IMR-90 (cell line): ENCODE results near the gene CDRT4. TPM values are rescaled to one million over a fixed set of nuclear protein-coding genes. Genes with fewer than 3 reads are reported as not detected.
A peak's percentile ranks its signal among the peaks of the same experiment; 100 is the strongest.

Source experiments
- ATAC-seq: fragments of 200-7000 bp; cut with Tn5 transposase; 2 replicates; pipeline ENCODE4 v1.9.1; 2020; ENCODE audit warnings: low read depth, mild to moderate bottlenecking, moderate library complexity
- BruUV-seq: library from RNA; stranded (reverse); fragments of 400-500 nt; replicated peaks from 2 replicates; lab custom pipeline; 2021; lab: Mats Ljungman, UMichigan
- CTCF ChIA-PET: fragments of 300-600 bp; formaldehyde crosslinking; extraction: SDS; loops from one replicate; lab custom pipeline; 2021; ENCODE audit warnings: antibody characterized with exemption; lab: Yijun Ruan, JAX
- POLR2A ChIA-PET: fragments of 300-600 bp; sonication (Branson Sonifier 250); formaldehyde crosslinking; loops from one replicate; lab custom pipeline; 2022; ENCODE audit warnings: antibody characterized with exemption; ENCODE audit not compliant: unreplicated experiment; lab: Charles Lee
- DNase-seq: peaks from one replicate; pipeline ENCODE4 v3.0.0; 2013
- H2AFZ ChIP-seq: replicated peaks from 2 replicates; pipeline ENCODE3; 2013; ENCODE audit warnings: low read length, mild to moderate bottlenecking; ENCODE audit not compliant: poor library complexity
- H2AK5ac ChIP-seq: 2 replicates; pipeline ENCODE4 v1.6.1; 2013; ENCODE audit warnings: low read depth, low read length, inconsistent platforms
- H2AK9ac ChIP-seq: replicated peaks from 2 replicates; pipeline ENCODE3; 2013; ENCODE audit warnings: mild to moderate bottlenecking, low read depth, low read length, moderate library complexity; ENCODE audit not compliant: poor library complexity
- H2BK120ac ChIP-seq: 2 replicates; pipeline ENCODE4 v1.6.1; 2013; ENCODE audit warnings: low read depth, low read length, inconsistent platforms
- H2BK15ac ChIP-seq: 3 replicates; pipeline ENCODE4 v1.6.1; 2013; ENCODE audit warnings: low read depth, low read length, inconsistent platforms
- H2BK20ac ChIP-seq: 2 replicates; pipeline ENCODE4 v1.6.1; 2013; ENCODE audit warnings: low read depth, mild to moderate bottlenecking, inconsistent platforms, low read length, moderate library complexity
- H2BK5ac ChIP-seq: 2 replicates; pipeline ENCODE4 v1.6.1; 2013; ENCODE audit warnings: mild to moderate bottlenecking, low read depth, low read length, inconsistent platforms; ENCODE audit not compliant: poor library complexity, severe bottlenecking
- H3K14ac ChIP-seq: replicated peaks from 2 replicates; pipeline ENCODE4 v1.6.1; 2013; ENCODE audit warnings: low read depth, low read length, inconsistent platforms
- H3K18ac ChIP-seq: 2 replicates; pipeline ENCODE4 v1.6.1; 2013; ENCODE audit warnings: low read depth, low read length, control low read depth
- H3K23ac ChIP-seq: 2 replicates; pipeline ENCODE4 v1.6.1; 2013; ENCODE audit warnings: low read depth, low read length, inconsistent platforms
- H3K27ac ChIP-seq: 2 replicates; pipeline ENCODE4 v1.5.1; 2013; ENCODE audit warnings: mild to moderate bottlenecking, control low read depth, low read length; ENCODE audit not compliant: insufficient read depth
- H3K27me3 ChIP-seq: 2 replicates; pipeline ENCODE4 v1.6.1; 2013; ENCODE audit warnings: low read length; ENCODE audit not compliant: control insufficient read depth, insufficient read depth
- H3K36me3 ChIP-seq: 2 replicates; pipeline ENCODE4 v1.6.1; 2013; ENCODE audit warnings: low read length, mixed read lengths; ENCODE audit not compliant: control insufficient read depth, insufficient read depth
- H3K4ac ChIP-seq: 2 replicates; pipeline ENCODE4 v1.6.1; 2013; ENCODE audit warnings: low read depth, low read length, inconsistent platforms
- H3K4me1 ChIP-seq: 2 replicates; pipeline ENCODE4 v1.6.1; 2013; ENCODE audit warnings: low read length, mixed read lengths; ENCODE audit not compliant: control insufficient read depth, insufficient read depth
- H3K4me2 ChIP-seq: 2 replicates; pipeline ENCODE4 v1.6.1; 2013; ENCODE audit warnings: low read depth, mild to moderate bottlenecking, control low read depth, low read length, moderate library complexity
- H3K4me3 ChIP-seq: 2 replicates; pipeline ENCODE4 v1.5.1; 2013; ENCODE audit warnings: low read depth, mild to moderate bottlenecking, control low read depth, low read length, moderate library complexity; ENCODE audit not compliant: insufficient read depth
- H3K56ac ChIP-seq: 2 replicates; pipeline ENCODE4 v1.6.1; 2013; ENCODE audit warnings: low read length, inconsistent platforms; ENCODE audit not compliant: insufficient read depth; ENCODE audit errors: extremely low read depth
- H3K79me1 ChIP-seq, 2 experiments: 2 replicates each; pipeline ENCODE4 v1.6.1; 2013; ENCODE audit warnings: low read length in 2 of 2, inconsistent platforms in 1 of 2, low read depth in 1 of 2
- H3K9ac ChIP-seq: 2 replicates; pipeline ENCODE4 v1.6.1; 2013; ENCODE audit warnings: low read depth, low read length, control low read depth
- H3K9me1 ChIP-seq: 2 replicates; pipeline ENCODE4 v1.6.1; 2013; ENCODE audit warnings: low read length, inconsistent platforms; ENCODE audit not compliant: insufficient read depth
- H3K9me3 ChIP-seq: 2 replicates; pipeline ENCODE4 v1.6.1; 2013; ENCODE audit warnings: low read length; ENCODE audit not compliant: control insufficient read depth, insufficient read depth
- H4K20me1 ChIP-seq: 2 replicates; pipeline ENCODE4 v1.6.1; 2013; ENCODE audit warnings: low read length, inconsistent platforms; ENCODE audit not compliant: insufficient read depth
- H4K5ac ChIP-seq: 2 replicates; pipeline ENCODE4 v1.6.1; 2013; ENCODE audit warnings: mild to moderate bottlenecking, low read depth, low read length, control low read depth
- H4K8ac ChIP-seq, 2 experiments: 2 replicates each; pipeline ENCODE4 v1.6.1; 2013; ENCODE audit warnings: low read depth in 2 of 2, low read length in 2 of 2, control low read depth in 1 of 2, inconsistent platforms in 1 of 2
- H4K91ac ChIP-seq: 2 replicates; pipeline ENCODE4 v1.6.1; 2013; ENCODE audit warnings: low read depth, low read length, inconsistent platforms; ENCODE audit not compliant: insufficient read depth
- BHLHE40 ChIP-seq: fragments of 150-350 bp; IDR thresholded peaks from 2 replicates; pipeline ENCODE4 v1.6.1; 2016; ENCODE audit warnings: mild to moderate bottlenecking, low read depth, low read length
- CEBPB ChIP-seq: IDR thresholded peaks from 2 replicates; pipeline ENCODE4 v1.6.1; 2012; ENCODE audit warnings: low read depth, low read length, improper control_type of control experiment
- CHD1 ChIP-seq: IDR thresholded peaks from 2 replicates; pipeline ENCODE4 v1.6.1; 2012; ENCODE audit warnings: low read depth, low read length, improper control_type of control experiment
- FOS ChIP-seq: fragments of 150-350 bp; IDR thresholded peaks from 2 replicates; pipeline ENCODE4 v1.6.1; 2016; ENCODE audit warnings: low read depth, low read length
- MAFK ChIP-seq: IDR thresholded peaks from 2 replicates; pipeline ENCODE4 v1.6.1; 2012; ENCODE audit warnings: low read depth, low read length, improper control_type of control experiment
- MAZ ChIP-seq: IDR thresholded peaks from 2 replicates; pipeline ENCODE4 v1.6.1; 2012; ENCODE audit warnings: low read depth, mild to moderate bottlenecking, low read length, improper control_type of control experiment, moderate library complexity, borderline replicate concordance
- NFE2L2 ChIP-seq: fragments of 150-350 bp; IDR thresholded peaks from 2 replicates; pipeline ENCODE4 v1.6.1; 2016; ENCODE audit warnings: low read depth, mild to moderate bottlenecking, low read length
- POLR2A ChIP-seq: IDR thresholded peaks from 2 replicates; pipeline ENCODE4 v1.6.1; 2012; ENCODE audit warnings: mild to moderate bottlenecking, low read depth, low read length
- RAD21 ChIP-seq: IDR thresholded peaks from 2 replicates; pipeline ENCODE4 v1.6.1; 2012; ENCODE audit warnings: low read length, improper control_type of control experiment
- RCOR1 ChIP-seq: IDR thresholded peaks from 2 replicates; pipeline ENCODE4 v1.6.1; 2012; ENCODE audit warnings: mild to moderate bottlenecking, low read length, improper control_type of control experiment; ENCODE audit not compliant: insufficient replicate concordance
- RFX5 ChIP-seq: IDR thresholded peaks from 2 replicates; pipeline ENCODE4 v1.8.0; 2012; ENCODE audit warnings: low read depth, mild to moderate bottlenecking, low read length, moderate library complexity
- WGBS, 2 experiments: methylation state at CpG; one replicate each; pipeline versions ENCODE4 v1.1.5 to v1.1.7; 2013; ENCODE audit warnings: missing lambda C conversion rate in 2 of 2; ENCODE audit not compliant: insufficient read length in 1 of 2; ENCODE audit errors: extremely low coverage in 2 of 2; 5-methylcytosine and 5-hydroxymethylcytosine counted together
- dilution Hi-C: fragments of 300-500 bp; cut with HindIII; formaldehyde crosslinking; loops from one replicate; pipeline ENCODE4 v1.14.3; 2018; ENCODE audit warnings: low sequenced_read_pairs; ENCODE audit not compliant: unreplicated experiment
- in situ Hi-C: fragments of 300-500 bp; cut with MboI; formaldehyde crosslinking; loops from 3 replicates; pipeline ENCODE4 v1.14.3; 2019; ENCODE audit warnings: low sequenced_read_pairs, inconsistent platforms, mixed read lengths
- intact Hi-C: fragments of 100-400 bp; cut with micrococcal nuclease; formaldehyde crosslinking; loops from 2 replicates; pipeline ENCODE4 v1.10.0; 2022
- polyA plus RNA-seq, 3 experiments: library from polyadenylated mRNA; depleted of rRNA; stranded (reverse); fragments of >200 nt; gene quantifications; 2 replicates each; pipeline ENCODE4 v1.2.3, GENCODE V29; 2012; ENCODE audit warnings: low replicate concordance in 1 of 3
- total RNA-seq: library from RNA; depleted of rRNA; stranded (reverse); fragments of >200 nt; gene quantifications from 2 replicates; pipeline ENCODE4 v1.2.3, GENCODE V29; 2012
- TF ChIP-seq, protein P1 (sequence below): conservative IDR thresholded peaks from 2 replicates; pipeline ENCODE4 v1.5.1; 2012; ENCODE audit warnings: mild to moderate bottlenecking, low read depth, low read length, improper control_type of control experiment
- TF ChIP-seq, protein P2 (sequence below): fragments of 150-350 bp; IDR thresholded peaks from 2 replicates; pipeline ENCODE4 v1.6.1; 2017; ENCODE audit warnings: mild to moderate bottlenecking, antibody characterized with exemption, low read length, low read depth
- TF ChIP-seq, protein P3 (sequence below): fragments of 150-350 bp; IDR thresholded peaks from 2 replicates; pipeline ENCODE4 v1.6.1; 2016; ENCODE audit warnings: low read depth, mild to moderate bottlenecking, low read length, moderate library complexity, borderline replicate concordance

The CDRT4 gene
- total and polyA plus RNA-seq, 2 of the 4 experiments (the other 2 are of a cell fraction) = 0.90 to 3.7 TPM

DNA sequence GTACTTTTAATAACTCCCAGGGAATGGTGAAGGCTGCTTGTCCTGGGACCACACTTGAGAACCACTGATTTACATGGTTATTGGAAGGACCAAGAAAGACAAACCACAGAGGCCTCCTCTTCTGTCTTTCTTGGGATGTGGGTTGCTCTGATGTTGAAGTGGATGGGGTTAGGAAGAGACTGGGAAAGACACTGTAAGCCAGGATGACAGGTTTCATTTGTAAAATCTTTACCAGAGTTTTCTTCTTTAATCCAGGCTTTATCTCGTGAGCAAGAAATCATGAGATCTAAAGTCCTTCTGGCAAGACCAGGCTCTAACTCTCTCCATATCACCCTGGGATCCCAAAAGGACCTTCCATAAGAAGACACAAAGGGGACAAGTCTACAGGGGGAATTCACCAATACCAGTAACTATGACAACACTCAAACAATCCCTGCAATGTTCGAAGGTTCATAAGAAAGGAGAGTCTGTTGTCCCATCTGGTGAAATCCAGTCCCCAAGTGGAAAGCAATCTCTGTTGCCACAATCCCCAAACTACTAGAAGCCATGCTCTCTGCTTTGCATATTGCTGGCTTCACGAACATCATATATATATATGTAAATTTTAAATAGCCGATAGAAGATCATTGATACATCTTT, 44.8 kb upstream of the CDRT4 start:
- POLR2A ChIA-PET = no interaction called here
- Histone ChIP-seq H4K8ac (no peak overlapping the region), H2AFZ (no peak overlapping the region), H3K9ac (no peak overlapping the region), H3K56ac (no peak overlapping the region), H3K14ac (no peak overlapping the region), H3K27me3 (no peaks in the 10 kb centered on the region), H3K79me1 (peaks cover 20 to 52% of the 10 kb centered on the region in 2 experiments; a peak in 3 of 4 replicates), H3K27ac (no peak overlapping the region), H2AK5ac (0 out of 2 replicates have a peak overlapping the region, but pooled peaks have one; percentile 8), H3K4me3 (no peak overlapping the region), H3K4ac (0 out of 2 replicates have a peak overlapping the region, but pooled peaks have one; percentile 6), H3K36me3 (peaks cover 14% of the 10 kb centered on the region), H3K23ac (no peak overlapping the region), H2BK120ac (no peak overlapping the region), H4K20me1 (peaks cover 7% of the 10 kb centered on the region; the same call in 1 of the 2 replicates), H3K9me3 (peaks cover 6% of the 10 kb centered on the region; the same call in 1 of the 2 replicates), H2BK15ac (no peak overlapping the region), H4K91ac (no peak overlapping the region), H2AK9ac (no peak overlapping the region), H3K4me1 (peaks cover 26% of the 10 kb centered on the region), H3K18ac (no peak overlapping the region), H2BK5ac (no peak overlapping the region), H3K4me2 (no peak overlapping the region), H3K9me1 (peaks cover 30% of the 10 kb centered on the region), H2BK20ac (0 out of 2 replicates have a peak overlapping the region, but pooled peaks have one; percentile 20), H4K5ac (no peak overlapping the region)
- no peak for ATAC-seq
- no TSS peak for BruUV-seq
- in situ Hi-C loops = no loop called here
- CTCF ChIA-PET = no interaction called here
- dilution Hi-C loops = no loop called here
- WGBS, 2 experiments = no CpG with 5 or more reads among the region's 4 CpGs
- intact Hi-C loops = no loop called here
- no peak for DNase-seq
- TF ChIP-seq CEBPB (no peak), RAD21 (no peak), CHD1 (no peak), MAFK (no peak), FOS (no peak), RFX5 (no peak), RCOR1 (no peak), NFE2L2 (no peak), BHLHE40 (no peak), MAZ (no peak), POLR2A (no peak)
- TF ChIP-seq, protein P1, sequence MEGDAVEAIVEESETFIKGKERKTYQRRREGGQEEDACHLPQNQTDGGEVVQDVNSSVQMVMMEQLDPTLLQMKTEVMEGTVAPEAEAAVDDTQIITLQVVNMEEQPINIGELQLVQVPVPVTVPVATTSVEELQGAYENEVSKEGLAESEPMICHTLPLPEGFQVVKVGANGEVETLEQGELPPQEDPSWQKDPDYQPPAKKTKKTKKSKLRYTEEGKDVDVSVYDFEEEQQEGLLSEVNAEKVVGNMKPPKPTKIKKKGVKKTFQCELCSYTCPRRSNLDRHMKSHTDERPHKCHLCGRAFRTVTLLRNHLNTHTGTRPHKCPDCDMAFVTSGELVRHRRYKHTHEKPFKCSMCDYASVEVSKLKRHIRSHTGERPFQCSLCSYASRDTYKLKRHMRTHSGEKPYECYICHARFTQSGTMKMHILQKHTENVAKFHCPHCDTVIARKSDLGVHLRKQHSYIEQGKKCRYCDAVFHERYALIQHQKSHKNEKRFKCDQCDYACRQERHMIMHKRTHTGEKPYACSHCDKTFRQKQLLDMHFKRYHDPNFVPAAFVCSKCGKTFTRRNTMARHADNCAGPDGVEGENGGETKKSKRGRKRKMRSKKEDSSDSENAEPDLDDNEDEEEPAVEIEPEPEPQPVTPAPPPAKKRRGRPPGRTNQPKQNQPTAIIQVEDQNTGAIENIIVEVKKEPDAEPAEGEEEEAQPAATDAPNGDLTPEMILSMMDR = no peak
- TF ChIP-seq, protein P2, sequence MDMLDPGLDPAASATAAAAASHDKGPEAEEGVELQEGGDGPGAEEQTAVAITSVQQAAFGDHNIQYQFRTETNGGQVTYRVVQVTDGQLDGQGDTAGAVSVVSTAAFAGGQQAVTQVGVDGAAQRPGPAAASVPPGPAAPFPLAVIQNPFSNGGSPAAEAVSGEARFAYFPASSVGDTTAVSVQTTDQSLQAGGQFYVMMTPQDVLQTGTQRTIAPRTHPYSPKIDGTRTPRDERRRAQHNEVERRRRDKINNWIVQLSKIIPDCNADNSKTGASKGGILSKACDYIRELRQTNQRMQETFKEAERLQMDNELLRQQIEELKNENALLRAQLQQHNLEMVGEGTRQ = no peak
- TF ChIP-seq, protein P3, sequence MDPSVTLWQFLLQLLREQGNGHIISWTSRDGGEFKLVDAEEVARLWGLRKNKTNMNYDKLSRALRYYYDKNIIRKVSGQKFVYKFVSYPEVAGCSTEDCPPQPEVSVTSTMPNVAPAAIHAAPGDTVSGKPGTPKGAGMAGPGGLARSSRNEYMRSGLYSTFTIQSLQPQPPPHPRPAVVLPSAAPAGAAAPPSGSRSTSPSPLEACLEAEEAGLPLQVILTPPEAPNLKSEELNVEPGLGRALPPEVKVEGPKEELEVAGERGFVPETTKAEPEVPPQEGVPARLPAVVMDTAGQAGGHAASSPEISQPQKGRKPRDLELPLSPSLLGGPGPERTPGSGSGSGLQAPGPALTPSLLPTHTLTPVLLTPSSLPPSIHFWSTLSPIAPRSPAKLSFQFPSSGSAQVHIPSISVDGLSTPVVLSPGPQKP = no peak
